ENCODE data around the gene KRT13. TPM values are rescaled to one million over a fixed set of nuclear protein-coding genes. Genes with fewer than 3 reads are reported as not detected.

The KRT13 gene
- total and polyA plus RNA-seq, 2 of the 4 experiments (the other 2 are of a cell fraction) = 0.18 to 0.56 TPM

DNA sequence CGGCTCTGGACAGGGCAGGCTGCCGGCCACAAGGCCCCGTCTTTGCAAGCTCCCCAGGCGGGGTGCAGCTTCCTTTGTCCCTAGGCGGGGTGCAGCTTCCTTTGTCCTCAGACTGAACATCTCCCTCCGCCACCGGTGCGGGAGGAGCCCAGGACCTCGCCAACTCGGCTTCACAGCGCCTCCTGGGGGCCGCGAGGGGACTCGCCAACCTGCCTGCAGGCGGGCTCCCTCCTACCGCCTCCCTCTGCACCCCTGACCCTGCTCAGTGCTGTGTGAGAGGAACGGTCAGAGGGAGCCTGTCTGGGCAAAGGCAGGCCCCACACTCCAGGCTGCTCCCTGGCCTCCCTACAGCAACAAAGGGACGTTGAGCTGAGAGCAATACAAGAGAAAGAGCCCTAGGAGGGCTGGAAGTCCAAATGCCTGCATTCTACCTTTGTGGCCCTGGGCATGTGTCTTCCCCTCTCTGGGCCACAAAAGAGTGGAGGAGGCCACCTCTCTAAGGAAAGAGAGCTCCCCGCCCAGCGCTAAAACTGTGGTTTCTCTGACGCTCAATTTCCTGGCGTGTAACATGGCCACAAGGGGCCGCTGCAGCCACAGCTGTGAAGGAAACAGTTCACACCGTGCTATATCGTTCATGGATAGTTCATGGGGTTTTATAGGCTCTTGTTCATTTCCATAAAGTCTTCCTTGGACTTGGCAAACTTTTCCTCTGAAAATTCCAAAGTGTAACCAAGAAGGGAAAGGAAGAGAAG is 43.6 kb upstream of the KRT13 start:
- Histone ChIP-seq H4K8ac (ENCODE audit: low read depth in 2 of 2, low read length in 2 of 2) (peak overlapping the region; percentile 94 to 97), H3K27me3 (ENCODE audit: control insufficient read depth, insufficient read depth, low read length) (no peaks in the 10 kb centered on the region), H2BK5ac (ENCODE audit: low read depth, low read length, poor library complexity, severe bottlenecking) (peak overlapping the region; percentile 97), H3K79me1 (ENCODE audit: low read depth in 1 of 2, low read length in 2 of 2) (no peaks in the 10 kb centered on the region), H3K9me3 (ENCODE audit: control insufficient read depth, insufficient read depth, low read length) (peaks cover 4% of the 10 kb centered on the region), H3K27ac (ENCODE audit: insufficient read depth, low read length) (peak overlapping the region; percentile 72), H3K4me1 (ENCODE audit: control insufficient read depth, insufficient read depth, low read length) (peaks cover 21% of the 10 kb centered on the region), H3K4me3 (ENCODE audit: insufficient read depth, low read depth, low read length) (no peak overlapping the region), H3K18ac (ENCODE audit: low read depth, low read length) (peak overlapping the region; percentile 81), H3K9ac (ENCODE audit: low read depth, low read length) (peak overlapping the region; percentile 30), H3K4ac (ENCODE audit: low read depth, low read length) (peak overlapping the region; percentile 99), H2AFZ (replicated peaks; ENCODE audit: low read length, poor library complexity) (peak overlapping the region; percentile 88), H3K23ac (ENCODE audit: low read depth, low read length) (peak overlapping the region; percentile 89), H4K91ac (ENCODE audit: insufficient read depth, low read depth, low read length) (peak overlapping the region; percentile 99), H3K4me2 (ENCODE audit: low read depth, low read length) (peak overlapping the region; percentile 33), H4K20me1 (ENCODE audit: insufficient read depth, low read length) (no peaks in the 10 kb centered on the region), H2AK9ac (replicated peaks; ENCODE audit: low read depth, low read length, poor library complexity) (peak overlapping the region; percentile 100), H2BK120ac (ENCODE audit: low read depth, low read length) (peak overlapping the region; percentile 97), H3K36me3 (ENCODE audit: control insufficient read depth, insufficient read depth, low read length) (no peaks in the 10 kb centered on the region), H4K5ac (ENCODE audit: low read depth, low read length) (peak overlapping the region; percentile 90), H2BK15ac (ENCODE audit: low read depth, low read length) (peak overlapping the region; percentile 98; the same call in 2 of the 3 replicates), H2BK20ac (ENCODE audit: low read depth, low read length) (peak overlapping the region; percentile 97), H3K9me1 (ENCODE audit: insufficient read depth, low read length) (peaks cover 12% of the 10 kb centered on the region), H3K56ac (ENCODE audit: extremely low read depth, insufficient read depth, low read length) (peak overlapping the region; percentile 67; the same call in 1 of the 2 replicates), H2AK5ac (ENCODE audit: low read depth, low read length) (peak overlapping the region; percentile 98), H3K14ac (replicated peaks; ENCODE audit: low read depth, low read length) (peak overlapping the region; percentile 93)
- no TSS peak for BruUV-seq (replicated peaks)
- in situ Hi-C loops (cut with MboI; ENCODE audit: low sequenced_read_pairs) (loop anchor here (5.0 kb wide), 1 partner anchor 642 kb away; no protein-coding TSS in a partner anchor), dilution Hi-C loops (cut with HindIII; ENCODE audit: low sequenced_read_pairs, unreplicated experiment) (no loop called here), intact Hi-C loops (cut with micrococcal nuclease) (loop anchor here (1.0 to 5.0 kb wide), 8 partner anchors 99 to 902 kb away; partner anchors contain the start of genes KRTAP2-3 and SMARCE1)
- TF ChIP-seq FOS (IDR thresholded peaks at IDR 0.05; ENCODE audit: low read depth, low read length) (no peak), CHD1 (IDR thresholded peaks at IDR 0.05; ENCODE audit: low read depth, low read length) (0 out of 2 replicates have a peak, but pooled peaks have one; percentile 70), POLR2A (IDR thresholded peaks at IDR 0.05; ENCODE audit: low read depth, low read length) (peak; percentile 17; the same call in 1 of the 2 replicates), SMC3 (IDR thresholded peaks at IDR 0.05; ENCODE audit: low read depth, low read length) (peak; percentile 88), NFE2L2 (IDR thresholded peaks at IDR 0.05; ENCODE audit: low read depth, low read length) (no peak), RFX5 (IDR thresholded peaks at IDR 0.05; ENCODE audit: low read depth, low read length) (no peak), MAZ (IDR thresholded peaks at IDR 0.05; ENCODE audit: borderline replicate concordance, low read depth, low read length) (peak; percentile 22; the same call in 1 of the 2 replicates), RAD21 (IDR thresholded peaks at IDR 0.05; ENCODE audit: low read length) (peak; percentile 89)
- TF ChIP-seq, protein P1, sequence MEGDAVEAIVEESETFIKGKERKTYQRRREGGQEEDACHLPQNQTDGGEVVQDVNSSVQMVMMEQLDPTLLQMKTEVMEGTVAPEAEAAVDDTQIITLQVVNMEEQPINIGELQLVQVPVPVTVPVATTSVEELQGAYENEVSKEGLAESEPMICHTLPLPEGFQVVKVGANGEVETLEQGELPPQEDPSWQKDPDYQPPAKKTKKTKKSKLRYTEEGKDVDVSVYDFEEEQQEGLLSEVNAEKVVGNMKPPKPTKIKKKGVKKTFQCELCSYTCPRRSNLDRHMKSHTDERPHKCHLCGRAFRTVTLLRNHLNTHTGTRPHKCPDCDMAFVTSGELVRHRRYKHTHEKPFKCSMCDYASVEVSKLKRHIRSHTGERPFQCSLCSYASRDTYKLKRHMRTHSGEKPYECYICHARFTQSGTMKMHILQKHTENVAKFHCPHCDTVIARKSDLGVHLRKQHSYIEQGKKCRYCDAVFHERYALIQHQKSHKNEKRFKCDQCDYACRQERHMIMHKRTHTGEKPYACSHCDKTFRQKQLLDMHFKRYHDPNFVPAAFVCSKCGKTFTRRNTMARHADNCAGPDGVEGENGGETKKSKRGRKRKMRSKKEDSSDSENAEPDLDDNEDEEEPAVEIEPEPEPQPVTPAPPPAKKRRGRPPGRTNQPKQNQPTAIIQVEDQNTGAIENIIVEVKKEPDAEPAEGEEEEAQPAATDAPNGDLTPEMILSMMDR (conservative IDR thresholded peaks at IDR 0.05; ENCODE audit: low read depth, low read length) = peak; percentile 96
- DNase-seq = peak; percentile 86
- 27% methylated on average over 2 of the region's 25 CpGs; no CpG with 5 or more reads in 1 of the 2 experiments for WGBS, 2 experiments (ENCODE audit: extremely low coverage in 2 of 2, insufficient read length in 1 of 2)
- CTCF ChIA-PET = interaction anchor here (0.5 to 3.9 kb wide), 42 partner anchors 9 to 730 kb away, joined by 3 to 49 read pairs (median 4); partner anchors contain the start of genes KRT15 and KRT9
- ATAC-seq (ENCODE audit: low read depth) = peak; percentile 80
- POLR2A ChIA-PET (ENCODE audit: unreplicated experiment) = interaction anchor here (0.6 kb wide), 1 partner anchor 99 kb away, joined by 22 read pairs; no protein-coding TSS in a partner anchor

Data from IMR-90 (cell line).